Mesodermal cell (in vitro differentiated cells): ENCODE data around the gene MANF.

Source experiments
- H3K27ac ChIP-seq: 2 replicates; pipeline ENCODE4 v1.7.0; 2013; ENCODE audit warnings: mild to moderate bottlenecking, low read depth, low read length, moderate library complexity; ENCODE audit not compliant: severe bottlenecking
- H3K36me3 ChIP-seq: 2 replicates; pipeline ENCODE4 v1.7.1; 2013; ENCODE audit warnings: mild to moderate bottlenecking, low read length, moderate library complexity; ENCODE audit not compliant: control insufficient read depth, insufficient read depth
- H3K4me1 ChIP-seq: one replicate; pipeline ENCODE4 v1.7.1; 2013; ENCODE audit warnings: mild to moderate bottlenecking, low read length; ENCODE audit not compliant: insufficient read depth, control insufficient read depth, poor library complexity, severe bottlenecking
- H3K4me3 ChIP-seq: 2 replicates; pipeline ENCODE4 v1.7.0; 2013; ENCODE audit warnings: low read length, control low read depth, mild to moderate bottlenecking; ENCODE audit not compliant: insufficient read depth, poor library complexity, severe bottlenecking; ENCODE audit errors: extremely low read depth
- H3K9me3 ChIP-seq: 2 replicates; pipeline ENCODE4 v1.7.1; 2013; ENCODE audit warnings: mild to moderate bottlenecking, low read length, moderate library complexity; ENCODE audit not compliant: control insufficient read depth
- WGBS, 2 experiments: methylation state at CpG; one replicate each; pipeline ENCODE4 v1.1.5; 2013; ENCODE audit warnings: missing lambda C conversion rate in 2 of 2; ENCODE audit not compliant: insufficient coverage in 2 of 2; 5-methylcytosine and 5-hydroxymethylcytosine counted together

Gene MANF

DNA sequence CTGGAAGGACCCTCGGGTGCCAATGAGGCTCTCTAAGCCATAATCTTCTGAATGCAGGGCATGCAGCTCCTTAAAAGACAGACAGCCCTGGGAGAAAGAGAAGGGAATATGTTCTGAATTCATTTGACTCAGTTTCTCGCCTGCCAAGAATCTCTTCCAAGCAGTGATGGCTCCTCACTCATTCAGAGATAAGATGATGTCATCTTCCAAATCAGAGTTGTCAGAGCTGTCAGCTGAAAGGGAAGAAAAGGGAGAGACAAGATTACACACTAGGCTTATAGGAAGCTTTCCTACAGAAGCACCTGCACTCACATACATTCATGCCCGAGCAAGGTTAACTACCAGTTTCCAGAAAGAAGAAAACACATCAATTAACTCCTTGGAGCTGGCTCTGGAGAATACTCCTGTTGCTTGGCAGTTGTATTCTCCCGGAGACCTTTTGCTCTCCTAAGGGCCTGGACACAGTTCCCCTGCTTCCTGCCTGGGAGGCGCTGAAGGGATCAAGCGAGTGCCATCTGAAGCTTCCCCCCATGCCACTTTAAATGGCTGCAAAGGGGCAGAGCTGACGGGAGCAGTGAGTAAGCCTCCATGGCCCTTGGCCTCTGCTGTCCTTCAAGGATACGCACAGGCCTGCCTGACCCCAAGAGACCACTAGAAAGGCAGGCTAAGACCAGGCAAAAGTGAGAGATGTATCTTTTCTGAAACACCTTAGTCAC lies 13.7 kb downstream of the MANF start:
- H3K9me3 ChIP-seq = peaks cover 6% of the 10 kb centered on the region
- H3K4me1 ChIP-seq = peaks cover 11% of the 10 kb centered on the region
- H3K36me3 ChIP-seq = peaks cover 78% of the 10 kb centered on the region
- H3K27ac ChIP-seq = peak overlapping the region; percentile 10
- 84 to 88% methylated on average over 6 to 7 of the region's 8 CpGs for WGBS, 2 experiments
- no peak overlapping the region for H3K4me3 ChIP-seq

DNA sequence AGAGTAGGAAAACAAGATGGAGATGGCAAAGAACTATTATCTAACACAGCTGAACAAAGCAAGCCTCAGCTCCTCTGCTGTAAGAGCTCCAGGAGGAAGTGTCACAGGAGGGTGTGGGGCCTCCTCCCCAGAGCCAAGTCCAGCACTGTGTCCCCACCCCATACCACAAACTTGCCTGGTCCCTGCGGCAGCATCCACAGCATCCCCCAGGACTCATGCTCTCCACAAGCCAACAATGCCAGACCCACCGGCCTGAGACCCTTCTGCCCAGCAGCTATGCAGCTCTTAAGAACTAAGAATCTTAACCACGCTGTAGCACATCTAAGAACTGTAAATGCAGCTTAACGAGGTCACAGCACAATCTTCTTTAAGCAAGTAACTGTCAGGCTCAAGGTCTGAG lies 15.1 kb downstream of the MANF start:
- H3K4me1 ChIP-seq = peaks cover 4% of the 10 kb centered on the region
- WGBS, 2 experiments = 88 to 97% methylated on average over 3 to 4 of the region's 4 CpGs
- peaks cover 72% of the 10 kb centered on the region for H3K36me3 ChIP-seq
- no peak overlapping the region for H3K27ac ChIP-seq
- H3K9me3 ChIP-seq = no peaks in the 10 kb centered on the region
- H3K4me3 ChIP-seq = no peak overlapping the region

DNA sequence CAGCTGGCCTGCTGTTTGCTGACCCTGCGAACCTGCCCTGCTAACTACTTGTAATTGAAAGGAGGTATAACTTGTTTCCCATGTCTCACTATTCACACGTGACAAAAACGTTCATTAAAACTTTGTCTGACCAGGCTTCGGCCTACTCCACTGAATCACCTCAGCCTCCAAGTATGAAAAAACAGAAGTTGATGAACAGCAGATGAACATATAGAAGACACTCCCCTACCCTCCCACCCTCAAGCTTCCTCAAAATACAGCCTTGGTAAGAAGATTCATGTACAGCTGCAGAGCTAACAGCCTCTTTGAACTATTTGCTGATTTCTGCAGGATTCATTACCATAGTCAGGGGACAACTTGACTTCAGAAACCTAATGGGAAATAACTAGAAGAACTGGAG lies 16.6 kb downstream of the MANF start:
- H3K27ac ChIP-seq = no peak overlapping the region
- H3K9me3 ChIP-seq = no peaks in the 10 kb centered on the region
- H3K4me3 ChIP-seq = no peak overlapping the region
- H3K4me1 ChIP-seq = no peaks in the 10 kb centered on the region
- H3K36me3 ChIP-seq = peaks cover 63% of the 10 kb centered on the region
- WGBS, 2 experiments = 80% methylated on average over 1 of the region's 4 CpGs; no CpG with 5 or more reads in 1 of the 2 experiments

DNA sequence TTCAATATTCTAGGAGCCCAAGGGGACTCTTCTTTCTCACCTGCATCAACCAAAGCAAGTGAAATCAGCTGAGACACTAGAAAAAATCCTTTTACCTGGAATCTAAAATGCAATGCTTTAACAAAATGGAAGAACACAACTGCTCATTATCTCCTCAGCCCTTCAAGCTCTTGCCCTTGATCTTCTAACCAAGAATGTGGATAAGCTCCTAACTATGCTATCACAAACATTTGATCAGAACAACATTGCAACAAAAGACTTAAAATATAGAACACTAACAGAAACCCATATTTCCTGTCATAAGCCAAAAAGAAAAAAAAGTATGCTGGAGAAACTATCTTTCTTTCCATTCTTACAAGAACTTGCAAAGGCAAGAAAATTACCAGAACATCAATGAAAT lies 18.6 kb downstream of the MANF start:
- no peak overlapping the region for H3K27ac ChIP-seq
- H3K9me3 ChIP-seq = no peaks in the 10 kb centered on the region
- peaks cover 60% of the 10 kb centered on the region for H3K36me3 ChIP-seq
- H3K4me1 ChIP-seq = no peaks in the 10 kb centered on the region
- no peak overlapping the region for H3K4me3 ChIP-seq

DNA sequence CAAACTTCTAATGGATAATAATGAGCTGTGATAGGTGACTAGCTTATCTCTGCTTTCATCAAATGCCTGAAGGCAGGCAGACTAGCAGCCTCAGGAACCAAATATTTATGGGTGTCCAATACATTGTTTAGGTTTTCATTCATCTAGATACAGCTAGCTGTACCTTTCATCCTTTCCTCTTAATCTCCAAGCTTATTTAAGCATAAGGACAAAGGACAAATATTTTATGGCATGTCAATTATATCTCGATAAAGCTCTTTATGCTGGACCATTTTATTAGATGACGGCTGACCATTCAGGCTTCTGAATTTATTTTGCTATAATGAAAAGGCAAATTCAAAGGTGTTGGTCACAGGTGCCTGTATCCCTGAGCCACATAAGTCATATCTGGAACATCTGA lies 22.9 kb downstream of the MANF start:
- no peaks in the 10 kb centered on the region for H3K4me1 ChIP-seq
- WGBS, 2 experiments = 75 to 95% methylated on average over 1 to 2 of the region's 2 CpGs
- H3K4me3 ChIP-seq = no peak overlapping the region
- no peak overlapping the region for H3K27ac ChIP-seq
- no peaks in the 10 kb centered on the region for H3K9me3 ChIP-seq
- peaks cover 68% of the 10 kb centered on the region for H3K36me3 ChIP-seq

DNA sequence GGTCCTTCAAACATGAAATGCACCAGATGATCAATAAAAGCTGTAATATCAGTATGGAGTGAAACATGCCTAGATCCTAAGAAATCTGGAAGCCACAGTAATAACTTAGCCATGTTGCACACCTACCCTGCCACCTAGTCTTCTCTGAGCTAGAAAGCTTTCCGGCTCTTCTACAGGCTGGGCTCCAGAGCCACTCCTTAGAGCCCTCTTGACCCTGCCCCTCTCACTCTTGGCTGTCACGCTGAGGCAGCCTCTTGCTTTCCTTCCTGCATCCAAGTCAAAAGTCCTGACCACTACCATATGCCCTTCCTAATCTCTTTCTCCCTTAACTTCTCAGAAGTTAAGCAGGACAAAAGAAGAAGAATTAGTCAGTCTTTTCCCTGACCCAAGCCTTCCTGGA lies 23.7 kb downstream of the MANF start:
- H3K9me3 ChIP-seq = no peaks in the 10 kb centered on the region
- peaks cover 65% of the 10 kb centered on the region for H3K36me3 ChIP-seq
- 100% methylated on average over 1 to 2 of the region's 2 CpGs for WGBS, 2 experiments
- no peak overlapping the region for H3K4me3 ChIP-seq
- no peak overlapping the region for H3K27ac ChIP-seq
- no peaks in the 10 kb centered on the region for H3K4me1 ChIP-seq

DNA sequence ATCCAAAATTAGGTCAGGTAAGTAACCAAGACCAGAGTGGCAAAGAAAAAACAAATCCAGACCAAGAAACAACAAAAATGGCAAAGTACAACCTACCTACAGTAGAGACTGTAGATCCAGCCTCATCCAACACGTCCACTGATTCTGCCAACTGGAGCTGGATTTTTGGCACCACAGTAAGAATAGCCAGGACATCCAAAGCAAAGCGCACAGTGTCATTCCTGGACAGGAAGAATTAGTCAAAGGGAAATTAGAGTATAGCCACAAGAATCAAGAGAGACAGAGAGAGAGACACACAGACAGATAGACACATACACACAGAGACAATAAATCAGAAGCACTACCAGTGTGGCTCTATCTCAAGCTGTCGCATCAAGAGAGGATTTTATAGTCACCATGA lies 37.1 kb downstream of the MANF start:
- Histone ChIP-seq H3K4me1 (no peaks in the 10 kb centered on the region), H3K36me3 (peaks cover 73% of the 10 kb centered on the region)

DNA sequence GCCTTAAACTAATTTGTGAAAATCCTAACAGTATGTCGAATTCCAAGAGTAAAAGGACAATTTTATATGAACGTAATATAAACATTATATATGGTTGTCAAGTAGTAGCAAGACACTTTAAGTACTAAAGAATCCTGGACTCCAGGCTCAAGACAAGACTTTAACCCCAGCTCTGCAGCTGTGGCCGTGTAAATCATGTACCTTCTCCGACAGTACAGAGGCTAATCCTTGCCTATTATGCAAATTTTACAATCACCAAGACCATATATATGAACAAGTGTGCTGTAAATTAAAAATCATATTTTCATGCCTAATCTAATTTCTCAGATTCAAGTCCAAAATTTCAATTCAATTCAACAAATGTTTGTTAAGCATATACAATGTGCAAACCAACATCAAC lies 41.8 kb downstream of the MANF start:
- peaks cover 71% of the 10 kb centered on the region for H3K36me3 ChIP-seq
- WGBS, 2 experiments = 67% methylated on average over 1 of the region's 4 CpGs; no CpG with 5 or more reads in 1 of the 2 experiments
- no peak overlapping the region for H3K4me3 ChIP-seq
- no peak overlapping the region for H3K27ac ChIP-seq
- H3K9me3 ChIP-seq = no peaks in the 10 kb centered on the region
- no peaks in the 10 kb centered on the region for H3K4me1 ChIP-seq

More for the DNA sequence above, 37.1 kb downstream of the MANF start:
- 100% methylated on average over 1 of the region's 3 CpGs; no CpG with 5 or more reads in 1 of the 2 experiments for WGBS, 2 experiments
- Histone ChIP-seq H3K4me3 (no peak overlapping the region), H3K27ac (no peak overlapping the region), H3K9me3 (no peaks in the 10 kb centered on the region)

DNA sequence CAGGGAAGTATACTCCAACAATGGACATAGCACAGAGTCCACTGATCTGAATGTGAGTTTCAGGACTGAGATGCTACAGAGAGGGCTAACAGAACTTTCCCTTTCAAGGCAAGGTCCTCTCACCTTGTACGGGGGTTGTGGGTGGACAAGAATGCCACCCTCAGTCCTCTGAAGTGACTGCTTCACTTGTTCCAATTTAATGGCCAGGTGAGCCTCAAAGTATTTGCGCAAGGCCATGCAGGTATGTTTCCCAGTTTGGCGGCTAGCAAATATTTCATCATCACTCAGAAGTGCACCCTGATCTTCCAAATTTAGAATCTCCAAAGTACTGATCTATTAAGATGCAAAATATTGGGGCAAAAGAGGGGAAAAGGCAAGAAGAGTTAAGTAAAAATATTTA lies 44.0 kb downstream of the MANF start:
- WGBS, 2 experiments = 94 to 100% methylated on average over 3 of the region's 3 CpGs
- Histone ChIP-seq H3K36me3 (peaks cover 73% of the 10 kb centered on the region), H3K9me3 (no peaks in the 10 kb centered on the region), H3K4me1 (no peaks in the 10 kb centered on the region), H3K4me3 (no peak overlapping the region), H3K27ac (no peak overlapping the region)

DNA sequence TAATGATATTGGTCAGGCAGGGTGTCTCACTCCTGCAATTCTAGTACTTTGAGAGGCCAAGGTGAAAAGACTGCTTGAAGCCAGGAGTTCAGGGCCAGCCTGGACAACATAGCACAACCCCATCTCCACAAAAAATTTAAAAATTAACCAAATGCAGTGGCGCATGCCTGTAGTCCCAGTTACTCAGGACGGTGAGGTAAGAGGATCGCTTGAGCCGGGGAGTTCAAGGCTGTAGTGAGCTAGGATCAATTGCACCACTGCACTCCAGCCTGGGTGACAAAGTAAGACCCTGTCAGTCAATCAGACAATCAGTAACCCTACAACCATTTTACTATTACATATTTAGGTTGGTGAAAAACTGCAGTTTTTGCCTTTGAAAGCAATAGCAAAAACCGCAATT lies 49.0 kb downstream of the MANF start:
- WGBS, 2 experiments = 100% methylated on average over 1 to 2 of the region's 5 CpGs
- H3K4me3 ChIP-seq = no peak overlapping the region
- peaks cover 49% of the 10 kb centered on the region for H3K36me3 ChIP-seq
- no peaks in the 10 kb centered on the region for H3K4me1 ChIP-seq
- H3K9me3 ChIP-seq = no peaks in the 10 kb centered on the region
- no peak overlapping the region for H3K27ac ChIP-seq

DNA sequence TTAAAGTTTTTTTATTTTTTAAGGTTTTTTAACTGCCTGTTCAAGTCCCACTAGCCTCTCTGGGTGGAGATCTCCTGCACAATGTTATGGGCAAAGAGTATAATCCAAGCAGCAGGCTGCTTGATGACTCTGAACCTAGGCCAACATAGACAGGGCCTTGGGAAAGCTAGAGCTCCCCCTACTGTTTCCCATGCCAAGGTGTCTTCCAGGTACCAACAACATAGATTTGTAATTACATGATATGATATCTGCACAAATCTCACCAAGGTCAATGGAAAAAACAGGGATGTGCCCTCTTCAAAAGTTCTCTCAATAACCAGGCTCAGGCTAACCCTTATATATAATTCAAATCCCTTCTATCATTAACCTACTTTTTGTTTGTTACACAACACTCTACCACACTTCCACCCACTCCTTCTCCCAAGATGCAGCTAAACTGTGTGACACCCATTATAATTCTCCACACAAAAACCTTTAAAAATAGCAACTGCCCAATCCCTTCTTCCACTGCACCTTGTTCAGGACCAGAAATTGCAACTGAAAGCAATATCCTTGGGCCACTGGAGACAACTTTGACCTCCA lies 49.7 kb downstream of the MANF start:
- Histone ChIP-seq H3K27ac (no peak overlapping the region), H3K4me1 (no peaks in the 10 kb centered on the region), H3K4me3 (no peak overlapping the region), H3K36me3 (peaks cover 48% of the 10 kb centered on the region), H3K9me3 (no peaks in the 10 kb centered on the region)
